AG04449 (cell line): ENCODE measurements around the gene ISCA2.
A peak's percentile ranks its signal among the peaks of the same experiment; 100 is the strongest.

ENCODE experiments used
- CTCF ChIA-PET: fragments of 350-600 bp; formaldehyde crosslinking; extraction: SDS; loops from one replicate; lab custom pipeline; 2021; ENCODE audit warnings: antibody characterized with exemption; lab: Yijun Ruan, JAX
- POLR2A ChIA-PET: fragments of 400-600, 350-600 bp; formaldehyde crosslinking; extraction: SDS; loops from one replicate; lab custom pipeline; 2020; ENCODE audit warnings: antibody characterized with exemption, inconsistent platforms; lab: Yijun Ruan, JAX
- DNase-seq: peaks from one replicate; pipeline ENCODE4 v3.0.0-alpha.2; 2010; ENCODE audit warnings: low read depth, low spot score
- H3K4me3 ChIP-seq: 2 replicates; pipeline ENCODE4 v1.5.1; 2011; ENCODE audit warnings: low read depth, mild to moderate bottlenecking, control low read depth, low read length
- CTCF ChIP-seq: IDR thresholded peaks from one replicate; pipeline ENCODE4 v1.5.1; 2011; ENCODE audit warnings: mild to moderate bottlenecking, moderate library complexity, low read length, control low read depth, inconsistent platforms; ENCODE audit not compliant: insufficient read depth; ENCODE audit errors: missing control alignments

Gene ISCA2

GRCh38 chr14:74501135-74501614 lies 7.6 kb downstream of the ISCA2 start:
- no peak overlapping the region for H3K4me3 ChIP-seq
- TF ChIP-seq CTCF = peak; percentile 92
- CTCF ChIA-PET = interaction anchor here (0.9 to 3.9 kb wide), 9 partner anchors 11 to 297 kb away, joined by 3 to 25 read pairs (median 4); partner anchors contain the start of gene LTBP2
- POLR2A ChIA-PET = interaction anchor here (0.7 kb wide), 1 partner anchor 108 kb away, joined by 3 read pairs; no protein-coding TSS in a partner anchor
- DNase-seq = no peak

DNA sequence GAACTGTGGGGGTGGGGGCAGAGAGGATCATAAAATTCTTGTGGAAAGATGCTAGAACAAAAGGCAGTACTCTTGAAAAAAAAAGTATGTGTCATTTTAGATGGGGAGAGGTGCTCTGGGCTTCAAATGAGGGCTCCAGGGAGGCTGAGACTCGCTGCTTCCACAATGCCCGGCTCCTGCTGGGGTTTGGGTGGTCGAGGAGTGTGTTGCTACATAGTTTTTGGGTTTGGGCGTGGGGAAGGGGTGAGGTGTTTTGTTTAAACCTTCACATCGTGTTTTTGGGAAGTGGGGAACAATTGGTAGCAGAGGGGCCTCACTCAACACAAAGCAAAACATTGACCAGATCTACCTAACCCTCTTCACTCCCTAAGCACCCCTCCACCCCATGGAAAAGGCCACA lies 8.1 kb downstream of the ISCA2 start:
- TF ChIP-seq CTCF = no peak
- DNase-seq = no peak
- ChIA-PET CTCF (interaction anchor here (0.8 to 3.9 kb wide), 11 partner anchors 10 to 304 kb away, joined by 3 to 25 read pairs (median 4); partner anchors contain the start of gene LTBP2), POLR2A (interaction anchor here (0.8 kb wide), 1 partner anchor 8 kb away, joined by 3 read pairs; the partner anchor contains the start of genes ISCA2 and NPC2)
- no peak overlapping the region for H3K4me3 ChIP-seq

- peak; percentile 64 for TF ChIP-seq CTCF
- ChIA-PET CTCF (interaction anchor here (0.8 to 3.9 kb wide), 12 partner anchors 9 to 303 kb away, joined by 3 to 25 read pairs (median 4); no protein-coding TSS in a partner anchor), POLR2A (interaction anchor here (0.8 kb wide), 1 partner anchor 9 kb away, joined by 3 read pairs; the partner anchor contains the start of genes ISCA2 and NPC2)
- DNase-seq = no peak
- H3K4me3 ChIP-seq = no peak overlapping the region
Observed at GRCh38 chr14:74502236-74503019, 8.9 kb downstream of the ISCA2 start.

DNA sequence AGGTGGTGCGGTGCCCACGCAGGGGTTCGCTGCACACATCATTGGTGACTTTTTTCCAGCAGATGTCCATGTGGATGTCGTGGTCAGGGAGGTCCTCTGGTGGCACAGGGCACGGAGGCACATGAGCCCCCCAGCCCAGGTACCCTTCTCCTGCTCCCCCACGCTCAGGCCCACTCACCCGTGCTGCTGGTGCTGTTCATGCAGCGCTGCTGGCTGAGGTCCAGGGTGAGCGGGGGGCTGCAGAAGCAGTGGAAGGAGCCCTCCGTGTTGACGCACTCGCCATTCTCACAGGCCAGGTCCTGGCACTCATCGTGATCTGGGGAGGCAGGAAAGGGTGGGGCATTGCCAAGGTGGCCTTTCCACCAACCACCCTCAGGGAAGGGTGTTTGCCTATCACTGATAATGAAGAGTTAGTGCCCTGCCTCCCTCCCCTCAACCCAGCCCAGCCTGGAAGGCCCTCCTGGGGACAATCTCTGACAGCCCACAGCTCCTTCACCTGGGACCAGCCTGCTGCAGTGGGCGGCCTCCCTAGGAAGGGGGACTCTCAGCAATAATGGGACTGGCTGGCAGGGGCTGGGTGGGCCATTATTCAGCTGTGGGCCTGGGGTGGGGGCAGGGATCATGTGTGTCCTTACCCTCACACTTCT lies 9.8 kb downstream of the ISCA2 start:
- ChIA-PET CTCF (interaction anchor here (0.9 to 3.9 kb wide), 5 partner anchors 8 to 63 kb away, joined by 3 to 25 read pairs (median 4); no protein-coding TSS in a partner anchor), POLR2A (interaction anchor here (1.4 kb wide), 1 partner anchor 14 kb away, joined by 3 read pairs; no protein-coding TSS in a partner anchor)
- TF ChIP-seq CTCF = no peak
- no peak overlapping the region for H3K4me3 ChIP-seq
- DNase-seq = no peak

- CTCF ChIA-PET = interaction anchor here (0.9 to 3.9 kb wide), 4 partner anchors 8 to 62 kb away, joined by 3 to 25 read pairs (median 4); no protein-coding TSS in a partner anchor
- POLR2A ChIA-PET = interaction anchor here (1.4 kb wide), 1 partner anchor 13 kb away, joined by 3 read pairs; no protein-coding TSS in a partner anchor
- no peak for DNase-seq
- no peak for TF ChIP-seq CTCF
- H3K4me3 ChIP-seq = no peak overlapping the region
Observed at GRCh38 chr14:74503938-74504335, 10.4 kb downstream of the ISCA2 start.
